K562 (cell line): ENCODE results near the gene TCAP. TPM values are rescaled to one million over a fixed set of nuclear protein-coding genes. Genes with fewer than 3 reads are reported as not detected.

Source experiments
- ATAC-seq: fragments of 200-7000 bp; cut with Tn5 transposase; 3 replicates; pipeline ENCODE4 v1.9.1; 2020; ENCODE audit warnings: moderate library complexity
- BruUV-seq: library from RNA; stranded (reverse); fragments of 400-500 nt; replicated peaks from 2 replicates; lab custom pipeline; 2021; lab: Mats Ljungman, UMichigan
- CTCF ChIA-PET: fragments of 300-600 bp; formaldehyde crosslinking; extraction: SDS; loops from one replicate; lab custom pipeline; 2021; ENCODE audit warnings: low intra/inter-chr PET ratio; lab: Yijun Ruan, JAX
- POLR2A ChIA-PET: fragments of 300-600, 350-650 bp; sonication (Branson Sonifier 250); formaldehyde crosslinking; extraction: SDS; loops from one replicate; lab custom pipeline; 2021; ENCODE audit warnings: antibody characterized with exemption, inconsistent platforms; lab: Yijun Ruan, JAX
- DNase-seq, 4 experiments: peaks; one replicate each; pipeline versions ENCODE4 v3.0.0 to v3.0.0-alpha.2; 2011 to 2018; ENCODE audit warnings: low spot score in 3 of 4, mixed read lengths in 3 of 4; ENCODE audit errors: extremely low read depth in 1 of 4
- FAIRE-seq: peaks from 2 replicates; lab custom pipeline; 2011; peaks lifted over from hg19 to GRCh38; lab: Jason Lieb, UNC
- H2AFZ ChIP-seq: 2 replicates; pipeline ENCODE4 v1.6.0; 2011; ENCODE audit warnings: low read depth, low read length, control low read depth, inconsistent platforms
- H3K27ac ChIP-seq: fragments of 200-600 bp; 3 replicates; pipeline ENCODE4 v1.8.0; 2011; ENCODE audit warnings: low read depth, mild to moderate bottlenecking, control low read depth, inconsistent platforms, low read length, moderate library complexity, mixed read lengths; ENCODE audit errors: extremely low read depth
- H3K27me3 ChIP-seq, 2 experiments: fragments of 300-600 bp in 1 of 2; 2 replicates in 1 of 2; 3 replicates in 1 of 2; pipeline versions ENCODE4 v1.6.0 to v1.8.0; 2011; ENCODE audit warnings: inconsistent platforms in 2 of 2, low read length in 2 of 2, mild to moderate bottlenecking in 1 of 2, mixed read lengths in 1 of 2, moderate library complexity in 1 of 2; ENCODE audit not compliant: control insufficient read depth in 2 of 2, insufficient read depth in 2 of 2
- H3K36me3 ChIP-seq: fragments of 300-600 bp; 3 replicates; pipeline ENCODE4 v1.8.0; 2011; ENCODE audit warnings: mild to moderate bottlenecking, low read length, inconsistent platforms; ENCODE audit not compliant: control insufficient read depth, insufficient read depth
- H3K4me1 ChIP-seq, 2 experiments: fragments of 200-600 bp in 1 of 2; replicated peaks in 1 of 2; 2 replicates in 1 of 2; 3 replicates in 1 of 2; pipeline versions ENCODE4 v1.5.1 to v1.8.0; 2011; ENCODE audit warnings: inconsistent platforms in 2 of 2, low read length in 2 of 2, mild to moderate bottlenecking in 1 of 2, mixed read lengths in 1 of 2, moderate library complexity in 1 of 2; ENCODE audit not compliant: control insufficient read depth in 2 of 2, insufficient read depth in 2 of 2
- H3K4me2 ChIP-seq: 2 replicates; pipeline ENCODE4 v1.6.1; 2011; ENCODE audit warnings: low read length, control low read depth, inconsistent platforms, mixed read lengths; ENCODE audit not compliant: insufficient read depth
- H3K4me3 ChIP-seq: fragments of 200-600 bp; sonication (generic), shearing (Covaris generic); 2 replicates; pipeline ENCODE4 v1.5.1; 2016; ENCODE audit warnings: control low read depth, inconsistent platforms
- H3K79me2 ChIP-seq: fragments of 200-600 bp; 3 replicates; pipeline ENCODE4 v1.8.0; 2011; ENCODE audit warnings: low read length, inconsistent platforms; ENCODE audit not compliant: control insufficient read depth, insufficient read depth
- H3K9ac ChIP-seq, 2 experiments: 2 replicates each; pipeline versions ENCODE4 v1.6.0 to v1.6.1; 2011; ENCODE audit warnings: low read depth in 2 of 2, low read length in 2 of 2, control low read depth in 1 of 2, inconsistent platforms in 1 of 2, mild to moderate bottlenecking in 1 of 2, mixed read lengths in 1 of 2; ENCODE audit not compliant: insufficient read depth in 1 of 2
- H3K9me1 ChIP-seq: one replicate; pipeline ENCODE4 v1.6.0; 2011; ENCODE audit warnings: inconsistent platforms, mild to moderate bottlenecking, low read length, moderate library complexity; ENCODE audit not compliant: control insufficient read depth, insufficient read depth
- H3K9me3 ChIP-seq: replicated peaks from 2 replicates; pipeline ENCODE4 v1.5.1; 2011; ENCODE audit warnings: low read depth, low read length, inconsistent platforms; ENCODE audit not compliant: control insufficient read depth, insufficient read depth
- H4K20me1 ChIP-seq: replicated peaks from 2 replicates; pipeline ENCODE4 v1.6.1; 2011; ENCODE audit warnings: low read length, inconsistent platforms, mixed read lengths; ENCODE audit not compliant: control insufficient read depth, insufficient read depth
- ATF1 ChIP-seq, 2 experiments: fragments of 450-650 bp in 1 of 2; IDR thresholded peaks; 2 replicates each; pipeline ENCODE4 v1.6.1; 2016; ENCODE audit warnings: missing compliant biosample characterization in 1 of 2, missing genetic modification characterization in 1 of 2
- EGR1 ChIP-seq: fragments of 450-650 bp; conservative IDR thresholded peaks from 2 replicates; pipeline ENCODE4 v1.6.1; 2017; ENCODE audit warnings: mild to moderate bottlenecking
- NCOA2 ChIP-seq, 2 experiments: fragments of 450-650 bp; IDR thresholded peaks; 2 replicates each; pipeline ENCODE4 v1.6.1; 2018; ENCODE audit warnings: mild to moderate bottlenecking in 2 of 2, moderate library complexity in 1 of 2; ENCODE audit not compliant: partially characterized antibody in 2 of 2
- PHB2 ChIP-seq: fragments of 450-650 bp; IDR thresholded peaks from 2 replicates; pipeline ENCODE4 v1.6.1; 2017; ENCODE audit warnings: low read depth
- SPI1 ChIP-seq: IDR thresholded peaks from 2 replicates; pipeline ENCODE4 v1.6.1; 2011; ENCODE audit warnings: low read depth, low read length, control low read depth, borderline replicate concordance
- XRCC4 ChIP-seq: IDR thresholded peaks from one replicate; pipeline ENCODE4 v1.6.1; 2011; ENCODE audit not compliant: insufficient read depth, insufficient read length; ENCODE audit errors: extremely low read depth
- XRCC5 ChIP-seq: fragments of 200-400 bp; formaldehyde crosslinking; IDR thresholded peaks from 2 replicates; pipeline ENCODE4 v1.6.1; 2017; ENCODE audit warnings: low read depth, mild to moderate bottlenecking, low read length
- ZBTB17 ChIP-seq: fragments of 450-650 bp; formaldehyde crosslinking; IDR thresholded peaks from 2 replicates; pipeline ENCODE4 v1.4.0; 2020; ENCODE audit warnings: mild to moderate bottlenecking
- WGBS: fragments of 100-300 bp; shearing (Covaris generic); methylation state at CpG from one replicate; pipeline ENCODE4 v1.1.6; 2016; ENCODE audit warnings: low coverage, mixed read lengths; ENCODE audit not compliant: insufficient coverage; ENCODE audit errors: missing lambda C conversion rate; 5-methylcytosine and 5-hydroxymethylcytosine counted together
- in situ Hi-C: fragments of 300-500 bp; cut with MboI; formaldehyde crosslinking; loops from 4 replicates; pipeline ENCODE4 v1.15.0; 2018; ENCODE audit warnings: inconsistent platforms, mixed read lengths
- intact Hi-C: fragments of 100-400 bp; cut with micrococcal nuclease; formaldehyde crosslinking; loops from 2 replicates; pipeline ENCODE4 v1.14.2; 2022
- polyA plus RNA-seq, 8 experiments: library from polyadenylated mRNA; depleted of rRNA in 4 of 8; stranded (reverse) in 5 of 8; unstranded in 3 of 8; fragments of >200 nt; fragmentation: Nextera tagmentation in 2 of 8; fragmentation: Illumina TruSeq in 1 of 8; extraction: Ambion mirVana in 2 of 8; extraction: Trizol in 1 of 8; gene quantifications; 2 replicates each; pipeline versions ENCODE4 v1.2.1 to v1.2.3, GENCODE V29; 2011 to 2014; ENCODE audit warnings: inconsistent platforms in 1 of 8, missing spikeins in 1 of 8
- total RNA-seq, 7 experiments: library from RNA; depleted of rRNA in 6 of 7; stranded (reverse); fragments of >200 nt in 6 of 7; fragmentation: Illumina TruSeq in 2 of 7; extraction: Trizol in 2 of 7; gene quantifications; 2 replicates each; pipeline versions ENCODE4 v1.2.1 to v1.2.3, GENCODE V29; 2011 to 2021; ENCODE audit warnings: low replicate concordance in 1 of 7
- TF ChIP-seq, protein P1 (sequence below): fragments of 450-650 bp; IDR thresholded peaks from 2 replicates; pipeline ENCODE4 v1.6.1; 2016; ENCODE audit warnings: low read depth
- TF ChIP-seq, protein P2 (sequence below): fragments of 250-450 bp; sonication (Bioruptor Pico); IDR thresholded peaks from 2 replicates; pipeline ENCODE4 v1.8.0; 2021; ENCODE audit warnings: borderline replicate concordance, mild to moderate bottlenecking, moderate library complexity; ENCODE audit not compliant: poor library complexity, severe bottlenecking
- TF ChIP-seq, protein P3 (sequence below): fragments of 150-350 bp; IDR thresholded peaks from 2 replicates; pipeline ENCODE4 v1.6.1; 2014; ENCODE audit warnings: low read depth, mild to moderate bottlenecking, low read length, borderline replicate concordance

Gene TCAP
- total and polyA plus RNA-seq, 9 of the 15 experiments (the other 6 are each of a cell fraction or from before 2014, with no cell fraction given) = 0.33 to 1.4 (median 0.82) TPM; not detected in 2

DNA sequence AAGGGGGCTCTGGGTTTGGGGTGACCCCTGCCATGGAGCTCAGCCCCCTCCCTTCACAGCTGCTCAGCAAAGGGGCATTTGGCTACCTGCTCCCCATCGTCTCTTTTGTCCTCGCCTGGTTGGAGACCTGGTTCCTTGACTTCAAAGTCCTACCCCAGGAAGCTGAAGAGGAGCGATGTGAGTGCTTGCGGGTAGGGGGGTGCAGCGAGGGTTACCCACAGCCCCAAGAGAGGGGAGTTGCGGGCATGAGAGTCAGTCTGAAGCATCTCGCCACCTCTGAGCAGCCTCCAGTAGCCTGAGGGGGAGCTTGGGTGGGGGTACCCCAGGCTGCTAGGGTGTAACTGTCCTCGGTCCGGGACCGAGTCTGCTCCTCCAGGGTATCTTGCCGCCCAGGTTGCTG, 6.8 kb upstream of the TCAP start:
- Histone ChIP-seq H3K27me3 (no peaks in the 10 kb centered on the region), H3K27ac (no peak overlapping the region), H3K9me1 (no peaks in the 10 kb centered on the region), H3K4me1 (peaks cover 8 to 50% of the 10 kb centered on the region in 2 experiments), H2AFZ (no peak overlapping the region), H3K4me2 (no peak overlapping the region), H3K36me3 (peaks cover 88% of the 10 kb centered on the region), H3K79me2 (peaks cover 15% of the 10 kb centered on the region), H3K9ac (peak overlapping the region in 1 of 2 experiments; percentile 64; a peak in 1 of 4 replicates), H4K20me1 (no peaks in the 10 kb centered on the region), H3K4me3 (no peak overlapping the region), H3K9me3 (no peaks in the 10 kb centered on the region)
- in situ Hi-C loops = no loop called here
- no peak for DNase-seq
- no TSS peak for BruUV-seq
- intact Hi-C loops = no loop called here
- FAIRE-seq = no peak
- POLR2A ChIA-PET = no interaction called here
- 85% methylated on average over 10 of the region's 11 CpGs for WGBS
- no peak for ATAC-seq
- CTCF ChIA-PET = no interaction called here
- TF ChIP-seq, protein P1, sequence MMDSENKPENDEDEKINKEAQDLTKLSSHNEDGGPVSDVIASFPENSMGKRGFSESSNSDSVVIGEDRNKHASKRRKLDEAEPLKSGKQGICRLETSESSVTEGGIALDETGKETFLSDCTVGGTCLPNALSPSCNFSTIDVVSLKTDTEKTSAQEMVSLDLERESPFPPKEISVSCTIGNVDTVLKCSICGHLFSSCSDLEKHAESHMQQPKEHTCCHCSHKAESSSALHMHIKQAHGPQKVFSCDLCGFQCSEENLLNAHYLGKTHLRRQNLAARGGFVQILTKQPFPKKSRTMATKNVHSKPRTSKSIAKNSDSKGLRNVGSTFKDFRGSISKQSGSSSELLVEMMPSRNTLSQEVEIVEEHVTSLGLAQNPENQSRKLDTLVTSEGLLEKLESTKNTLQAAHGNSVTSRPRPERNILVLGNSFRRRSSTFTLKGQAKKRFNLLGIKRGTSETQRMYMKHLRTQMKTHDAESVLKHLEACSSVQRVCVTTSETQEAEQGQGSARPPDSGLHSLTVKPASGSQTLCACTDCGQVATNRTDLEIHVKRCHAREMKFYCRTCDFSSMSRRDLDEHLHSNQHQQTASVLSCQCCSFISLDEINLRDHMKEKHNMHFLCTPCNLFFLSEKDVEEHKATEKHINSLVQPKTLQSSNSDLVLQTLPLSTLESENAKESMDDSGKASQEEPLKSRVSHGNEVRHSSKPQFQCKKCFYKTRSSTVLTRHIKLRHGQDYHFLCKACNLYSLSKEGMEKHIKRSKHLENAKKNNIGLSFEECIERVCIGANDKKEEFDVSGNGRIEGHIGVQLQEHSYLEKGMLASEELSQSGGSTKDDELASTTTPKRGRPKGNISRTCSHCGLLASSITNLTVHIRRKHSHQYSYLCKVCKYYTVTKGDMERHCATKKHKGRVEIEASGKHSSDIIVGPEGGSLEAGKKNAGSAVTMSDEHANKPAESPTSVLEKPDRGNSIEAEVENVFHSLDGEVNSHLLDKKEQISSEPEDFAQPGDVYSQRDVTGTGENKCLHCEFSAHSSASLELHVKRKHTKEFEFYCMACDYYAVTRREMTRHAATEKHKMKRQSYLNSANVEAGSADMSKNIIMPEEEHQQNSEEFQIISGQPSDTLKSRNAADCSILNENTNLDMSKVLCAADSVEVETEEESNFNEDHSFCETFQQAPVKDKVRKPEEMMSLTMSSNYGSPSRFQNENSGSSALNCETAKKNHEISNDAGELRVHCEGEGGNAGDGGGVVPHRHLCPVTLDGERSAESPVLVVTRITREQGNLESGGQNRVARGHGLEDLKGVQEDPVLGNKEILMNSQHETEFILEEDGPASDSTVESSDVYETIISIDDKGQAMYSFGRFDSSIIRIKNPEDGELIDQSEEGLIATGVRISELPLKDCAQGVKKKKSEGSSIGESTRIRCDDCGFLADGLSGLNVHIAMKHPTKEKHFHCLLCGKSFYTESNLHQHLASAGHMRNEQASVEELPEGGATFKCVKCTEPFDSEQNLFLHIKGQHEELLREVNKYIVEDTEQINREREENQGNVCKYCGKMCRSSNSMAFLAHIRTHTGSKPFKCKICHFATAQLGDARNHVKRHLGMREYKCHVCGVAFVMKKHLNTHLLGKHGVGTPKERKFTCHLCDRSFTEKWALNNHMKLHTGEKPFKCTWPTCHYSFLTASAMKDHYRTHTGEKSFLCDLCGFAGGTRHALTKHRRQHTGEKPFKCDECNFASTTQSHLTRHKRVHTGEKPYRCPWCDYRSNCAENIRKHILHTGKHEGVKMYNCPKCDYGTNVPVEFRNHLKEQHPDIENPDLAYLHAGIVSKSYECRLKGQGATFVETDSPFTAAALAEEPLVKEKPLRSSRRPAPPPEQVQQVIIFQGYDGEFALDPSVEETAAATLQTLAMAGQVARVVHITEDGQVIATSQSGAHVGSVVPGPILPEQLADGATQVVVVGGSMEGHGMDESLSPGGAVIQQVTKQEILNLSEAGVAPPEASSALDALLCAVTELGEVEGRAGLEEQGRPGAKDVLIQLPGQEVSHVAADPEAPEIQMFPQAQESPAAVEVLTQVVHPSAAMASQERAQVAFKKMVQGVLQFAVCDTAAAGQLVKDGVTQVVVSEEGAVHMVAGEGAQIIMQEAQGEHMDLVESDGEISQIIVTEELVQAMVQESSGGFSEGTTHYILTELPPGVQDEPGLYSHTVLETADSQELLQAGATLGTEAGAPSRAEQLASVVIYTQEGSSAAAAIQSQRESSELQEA = no peak
- no peak for TF ChIP-seq ZBTB17 (CRISPR knock-in tag)
- no peak for TF ChIP-seq XRCC4
- TF ChIP-seq, protein P2, sequence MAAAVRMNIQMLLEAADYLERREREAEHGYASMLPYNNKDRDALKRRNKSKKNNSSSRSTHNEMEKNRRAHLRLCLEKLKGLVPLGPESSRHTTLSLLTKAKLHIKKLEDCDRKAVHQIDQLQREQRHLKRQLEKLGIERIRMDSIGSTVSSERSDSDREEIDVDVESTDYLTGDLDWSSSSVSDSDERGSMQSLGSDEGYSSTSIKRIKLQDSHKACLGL (CRISPR knock-in tag) = no peak
- no peak for TF ChIP-seq NCOA2 (IDR thresholded peaks at IDR 0.05; ENCODE audit: partially characterized antibody in 2 of 2)
- TF ChIP-seq, protein P3, sequence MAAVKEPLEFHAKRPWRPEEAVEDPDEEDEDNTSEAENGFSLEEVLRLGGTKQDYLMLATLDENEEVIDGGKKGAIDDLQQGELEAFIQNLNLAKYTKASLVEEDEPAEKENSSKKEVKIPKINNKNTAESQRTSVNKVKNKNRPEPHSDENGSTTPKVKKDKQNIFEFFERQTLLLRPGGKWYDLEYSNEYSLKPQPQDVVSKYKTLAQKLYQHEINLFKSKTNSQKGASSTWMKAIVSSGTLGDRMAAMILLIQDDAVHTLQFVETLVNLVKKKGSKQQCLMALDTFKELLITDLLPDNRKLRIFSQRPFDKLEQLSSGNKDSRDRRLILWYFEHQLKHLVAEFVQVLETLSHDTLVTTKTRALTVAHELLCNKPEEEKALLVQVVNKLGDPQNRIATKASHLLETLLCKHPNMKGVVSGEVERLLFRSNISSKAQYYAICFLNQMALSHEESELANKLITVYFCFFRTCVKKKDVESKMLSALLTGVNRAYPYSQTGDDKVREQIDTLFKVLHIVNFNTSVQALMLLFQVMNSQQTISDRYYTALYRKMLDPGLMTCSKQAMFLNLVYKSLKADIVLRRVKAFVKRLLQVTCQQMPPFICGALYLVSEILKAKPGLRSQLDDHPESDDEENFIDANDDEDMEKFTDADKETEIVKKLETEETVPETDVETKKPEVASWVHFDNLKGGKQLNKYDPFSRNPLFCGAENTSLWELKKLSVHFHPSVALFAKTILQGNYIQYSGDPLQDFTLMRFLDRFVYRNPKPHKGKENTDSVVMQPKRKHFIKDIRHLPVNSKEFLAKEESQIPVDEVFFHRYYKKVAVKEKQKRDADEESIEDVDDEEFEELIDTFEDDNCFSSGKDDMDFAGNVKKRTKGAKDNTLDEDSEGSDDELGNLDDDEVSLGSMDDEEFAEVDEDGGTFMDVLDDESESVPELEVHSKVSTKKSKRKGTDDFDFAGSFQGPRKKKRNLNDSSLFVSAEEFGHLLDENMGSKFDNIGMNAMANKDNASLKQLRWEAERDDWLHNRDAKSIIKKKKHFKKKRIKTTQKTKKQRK = no peak
- no peak for TF ChIP-seq XRCC5
- no peak for TF ChIP-seq EGR1
- TF ChIP-seq ATF1 (CRISPR knock-in tag; IDR thresholded peaks at IDR 0.05) = no peak
- TF ChIP-seq ATF1 (tag; IDR thresholded peaks at IDR 0.05) = no peak
- no peak for TF ChIP-seq SPI1
- TF ChIP-seq PHB2 = no peak
